PC-3 (cell line): ENCODE data around the gene SPACA9.

ENCODE experiments used
- EZH2 ChIP-seq: fragments of 300-600 bp; sonication (generic); IDR thresholded peaks from one replicate; pipeline ENCODE4 v1.6.1; 2017; ENCODE audit warnings: antibody characterized with exemption, mild to moderate bottlenecking, low read length; ENCODE audit not compliant: unreplicated experiment
- TF ChIP-seq, protein P1 (sequence below): fragments of 300-600 bp; sonication (generic); conservative IDR thresholded peaks from 2 replicates; pipeline ENCODE4 v1.5.1; 2017; ENCODE audit warnings: antibody characterized with exemption, low read depth, mild to moderate bottlenecking, low read length

DNA sequence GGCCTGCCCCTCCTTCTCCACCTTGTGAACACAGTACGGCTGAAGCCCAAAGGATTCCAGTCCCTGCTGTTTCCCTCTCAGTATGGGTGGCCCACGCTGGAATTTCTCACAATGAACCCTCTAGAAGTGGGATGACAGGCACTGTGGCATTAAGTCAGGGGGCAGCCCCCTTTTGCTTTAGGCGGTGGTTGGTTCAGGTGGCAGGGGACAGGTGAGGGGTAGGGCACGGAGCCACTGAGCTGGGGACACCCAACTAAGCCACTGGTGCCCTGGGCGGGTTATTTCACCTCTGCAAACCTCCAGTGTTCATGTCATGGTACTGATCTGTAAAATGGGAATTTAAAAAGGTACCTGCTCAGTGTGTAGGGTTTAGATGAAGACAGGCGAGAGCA is 7.6 kb downstream of the SPACA9 start:
- TF ChIP-seq, protein P1, sequence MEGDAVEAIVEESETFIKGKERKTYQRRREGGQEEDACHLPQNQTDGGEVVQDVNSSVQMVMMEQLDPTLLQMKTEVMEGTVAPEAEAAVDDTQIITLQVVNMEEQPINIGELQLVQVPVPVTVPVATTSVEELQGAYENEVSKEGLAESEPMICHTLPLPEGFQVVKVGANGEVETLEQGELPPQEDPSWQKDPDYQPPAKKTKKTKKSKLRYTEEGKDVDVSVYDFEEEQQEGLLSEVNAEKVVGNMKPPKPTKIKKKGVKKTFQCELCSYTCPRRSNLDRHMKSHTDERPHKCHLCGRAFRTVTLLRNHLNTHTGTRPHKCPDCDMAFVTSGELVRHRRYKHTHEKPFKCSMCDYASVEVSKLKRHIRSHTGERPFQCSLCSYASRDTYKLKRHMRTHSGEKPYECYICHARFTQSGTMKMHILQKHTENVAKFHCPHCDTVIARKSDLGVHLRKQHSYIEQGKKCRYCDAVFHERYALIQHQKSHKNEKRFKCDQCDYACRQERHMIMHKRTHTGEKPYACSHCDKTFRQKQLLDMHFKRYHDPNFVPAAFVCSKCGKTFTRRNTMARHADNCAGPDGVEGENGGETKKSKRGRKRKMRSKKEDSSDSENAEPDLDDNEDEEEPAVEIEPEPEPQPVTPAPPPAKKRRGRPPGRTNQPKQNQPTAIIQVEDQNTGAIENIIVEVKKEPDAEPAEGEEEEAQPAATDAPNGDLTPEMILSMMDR = no peak
- TF ChIP-seq EZH2 = no peak
